HG02840 (cell line): ENCODE results near the gene HACL1.
"Not testable (repeated sequence)": the region's sequence is repeated elsewhere in the genome, so short reads cannot be mapped to it uniquely, and the experiment has no call there.

Source experiments
- ATAC-seq: cut with Tn5 transposase; IDR thresholded peaks from one replicate; pipeline ENCODE4 v1.9.1; 2021; ENCODE audit warnings: mild to moderate bottlenecking, moderate library complexity, moderate number of reproducible peaks; ENCODE audit not compliant: unreplicated experiment, low FRiP score

HACL1 gene

GRCh38 chr3:15630646-15631350 is 29.4 kb upstream of the HACL1 start:
- peak; percentile 36 for ATAC-seq

DNA sequence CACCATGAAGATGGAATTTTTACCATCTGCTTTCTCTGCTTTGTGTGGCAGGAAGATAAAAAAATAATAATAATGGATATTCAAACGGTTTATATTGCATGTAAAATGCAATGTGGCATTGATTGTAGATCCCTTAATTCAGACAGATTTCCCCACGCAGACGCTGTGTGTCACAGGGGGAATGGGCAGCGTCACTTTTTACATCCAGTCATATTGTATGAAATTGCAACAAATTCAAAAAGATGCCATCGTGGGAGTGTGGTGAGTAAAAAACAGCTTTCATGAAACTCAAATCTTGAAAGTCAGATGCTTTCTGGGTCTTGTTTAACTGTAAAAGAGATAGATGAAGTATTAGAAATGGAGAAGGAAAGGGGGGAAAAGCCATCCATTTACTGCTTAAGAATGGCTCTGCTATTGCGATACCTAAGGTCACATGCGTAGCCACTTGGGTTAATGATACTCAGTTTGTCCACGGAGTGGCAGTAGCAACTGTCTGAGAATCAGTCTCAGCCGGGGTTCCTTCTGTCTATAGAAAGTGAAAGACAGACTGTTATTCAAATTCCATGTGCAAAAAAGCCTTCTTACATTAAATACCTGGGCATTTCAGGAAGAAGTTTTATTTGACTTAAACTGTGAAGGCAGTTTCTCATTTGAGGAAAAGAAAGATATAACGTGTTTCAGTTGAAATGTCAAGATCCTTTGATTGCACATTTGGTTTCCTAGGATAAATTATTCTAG is 28.7 kb upstream of the HACL1 start:
- ATAC-seq = peak; percentile 95

DNA sequence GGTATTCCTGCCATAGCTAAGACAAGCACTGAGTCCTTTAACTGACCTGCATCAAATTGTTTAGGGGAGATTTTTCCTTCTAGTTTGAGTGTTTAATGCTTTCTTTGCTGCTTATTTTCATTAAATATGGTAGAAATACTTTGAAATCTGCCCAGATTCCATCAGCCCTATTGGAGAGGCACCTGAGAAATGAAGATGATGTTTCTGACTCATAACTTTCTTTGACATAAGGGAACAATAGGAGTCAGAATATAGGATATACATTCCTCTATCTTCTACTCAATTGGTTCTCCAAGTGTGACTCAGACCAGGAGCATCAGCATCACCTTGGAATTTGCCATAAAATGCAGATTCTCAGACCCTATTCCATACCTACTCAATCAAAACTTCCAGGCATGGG is 27.6 kb upstream of the HACL1 start:
- ATAC-seq = no peak

GRCh38 chr3:15623535-15624440 is 22.4 kb upstream of the HACL1 start:
- no peak for ATAC-seq

- not testable (repeated sequence) for ATAC-seq
Observed at GRCh38 chr3:15619659-15620464, 18.5 kb upstream of the HACL1 start.

GRCh38 chr3:15616053-15616452 is 14.7 kb upstream of the HACL1 start:
- ATAC-seq = no peak

GRCh38 chr3:15614958-15615357 is 13.6 kb upstream of the HACL1 start:
- ATAC-seq = no peak

- no peak for ATAC-seq
Observed at GRCh38 chr3:15612001-15612400, 10.6 kb upstream of the HACL1 start.

DNA sequence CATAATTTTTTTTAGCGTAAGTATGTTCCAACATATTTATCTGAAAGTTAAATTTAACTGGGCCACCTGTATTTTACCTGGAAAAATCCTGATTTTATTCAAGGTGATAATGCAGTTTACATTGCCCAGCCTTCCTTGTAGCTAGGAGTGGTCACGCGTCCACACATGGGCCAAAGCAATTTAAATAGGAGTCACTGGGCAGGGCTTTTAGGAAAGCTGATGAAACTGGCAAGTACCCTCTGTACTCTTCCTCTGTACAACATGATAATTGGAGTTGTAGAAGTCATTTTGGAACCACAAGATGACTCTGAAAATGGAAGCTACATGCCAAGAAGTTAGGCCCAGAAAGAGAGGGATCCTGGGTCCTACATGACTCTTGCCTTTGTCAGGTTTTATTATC is 9.6 kb upstream of the HACL1 start:
- ATAC-seq = no peak

- ATAC-seq = no peak
Observed at GRCh38 chr3:15610082-15610759, 8.9 kb upstream of the HACL1 start.

DNA sequence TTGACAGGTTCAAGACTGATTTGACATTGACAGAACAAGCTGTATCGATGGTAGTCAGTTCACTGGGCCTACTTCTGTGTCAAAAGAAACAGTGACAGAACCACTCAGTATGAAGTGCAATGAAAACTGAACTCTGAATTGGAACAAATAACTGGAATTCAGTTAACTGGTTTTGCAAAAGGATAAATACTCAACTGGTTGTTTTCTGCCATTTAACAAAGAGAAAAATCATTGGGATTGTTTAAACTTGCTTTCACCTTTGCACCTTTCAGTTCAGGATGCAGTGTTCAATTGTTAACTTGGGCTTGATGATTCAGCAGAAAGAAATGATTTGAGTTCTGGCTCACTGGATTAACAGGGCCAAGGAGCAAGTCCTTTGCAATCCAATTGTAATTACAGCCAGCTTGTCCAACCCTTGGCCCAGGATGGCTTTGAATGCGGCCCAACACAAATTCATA is 5.1 kb upstream of the HACL1 start:
- ATAC-seq = no peak

DNA sequence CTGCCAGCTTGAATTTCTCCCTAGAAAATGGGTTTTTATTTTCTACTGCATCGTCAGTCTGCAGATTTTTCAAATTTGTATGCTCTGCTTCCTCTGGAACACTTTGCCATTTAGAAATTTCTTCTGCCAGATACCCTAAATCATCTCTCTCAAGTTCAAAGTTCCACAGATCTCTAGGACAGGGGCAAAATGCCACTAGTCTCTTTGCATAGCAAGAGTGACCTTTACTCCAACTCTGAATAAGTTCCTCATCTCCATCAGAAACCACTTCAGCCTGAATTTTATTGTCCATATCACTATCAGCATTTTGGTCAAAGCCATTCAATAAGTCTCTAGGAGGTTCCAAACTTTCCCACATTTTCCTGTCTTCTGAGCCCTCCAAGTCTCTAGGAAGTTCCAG is 3.2 kb upstream of the HACL1 start:
- not testable (repeated sequence) for ATAC-seq

- not testable (repeated sequence) for ATAC-seq
Observed at GRCh38 chr3:15602816-15603215, 1.4 kb upstream of the HACL1 start.

- peak; percentile 8 for ATAC-seq
Observed at GRCh38 chr3:15602146-15602536, 772 bp upstream of the HACL1 start.

DNA sequence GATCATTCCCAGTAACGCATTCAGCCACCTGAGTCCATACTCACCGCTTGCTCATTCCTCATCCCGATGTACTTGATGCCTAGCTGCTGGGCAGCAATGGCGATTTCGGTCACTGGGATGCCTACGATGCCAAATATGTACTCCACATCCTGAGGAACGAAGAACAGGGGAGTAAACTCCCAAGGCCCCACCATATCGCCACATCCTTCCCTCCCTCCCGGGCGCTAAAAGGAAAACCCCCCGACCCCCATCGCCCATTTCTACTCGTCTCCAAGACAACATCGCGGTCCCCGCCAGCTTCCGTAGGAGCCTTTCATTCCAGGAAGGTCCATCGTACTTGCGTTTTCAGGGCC is 347 bp downstream of the HACL1 start:
- peak; percentile 6 for ATAC-seq

GRCh38 chr3:15595955-15596354 is 5.4 kb downstream of the HACL1 start:
- no peak for ATAC-seq

GRCh38 chr3:15592968-15593367 is 8.4 kb downstream of the HACL1 start:
- ATAC-seq = no peak

DNA sequence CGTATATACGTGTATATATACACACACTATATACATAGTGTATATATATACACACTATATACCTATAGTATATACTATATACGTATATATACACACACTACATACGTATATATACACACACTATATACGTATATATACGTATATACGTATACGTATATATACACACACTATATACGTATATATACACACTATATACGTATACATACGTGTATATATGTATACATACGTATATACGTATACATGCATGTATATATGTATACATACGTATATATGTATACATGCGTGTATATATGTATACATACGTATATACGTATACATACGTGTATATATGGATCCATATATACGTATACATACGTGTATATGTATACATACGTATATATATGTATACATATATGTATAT is 9.4 kb downstream of the HACL1 start:
- ATAC-seq = no peak

GRCh38 chr3:15591242-15591641 is 10.1 kb downstream of the HACL1 start:
- ATAC-seq = no peak
